Measurements from ENCODE around the gene UFL1. TPM values are rescaled to one million over a fixed set of nuclear protein-coding genes. Genes with fewer than 3 reads are reported as not detected.
A peak's percentile ranks its signal among the peaks of the same experiment; 100 is the strongest.
"Not testable (repeated sequence)": the region's sequence is repeated elsewhere in the genome, so short reads cannot be mapped to it uniquely, and the experiment has no call there.

Gene UFL1
- total and polyA plus RNA-seq, 2 experiments from 2014 or later: 9.0 to 9.9 TPM

- H3K79me2 ChIP-seq (replicated peaks; ENCODE audit: insufficient read depth): not testable (repeated sequence)
These were observed 38.1 kb downstream of the UFL1 start for GRCh38 chr6:96559740-96560139.

GRCh38 chr6:96562886-96563285, 41.3 kb downstream of the UFL1 start, which contains the start of gene FHL5:
TSS of gene FHL5 (plus strand) at chr6:96563128. CDS start at chr6:96603614, 40,486 bp downstream.
- no peaks in the 10 kb centered on the region for H3K79me2 ChIP-seq (replicated peaks; ENCODE audit: insufficient read depth)
- H3K36me3 Mint-ChIP-seq (ENCODE audit: low read depth): no peaks in the 10 kb centered on the region
- H3K27ac ChIP-seq (ENCODE audit: low read depth): no peak within 1 kb of the TSS
- H3K9me2 ChIP-seq (ENCODE audit: insufficient read depth): peaks cover 11% of the 10 kb centered on the region; the same call in 1 of the 2 replicates
- peaks cover 15% of the 10 kb centered on the region; the same call in 2 of the 3 replicates for H3K4me1 Mint-ChIP-seq
- no peak for ATAC-seq
- H3F3A ChIP-seq (replicated peaks; ENCODE audit: low read depth): no peaks in the 10 kb centered on the region
- peak within 1 kb of the TSS; percentile 4 for H2AFZ ChIP-seq
- H3K4me1 ChIP-seq (ENCODE audit: insufficient read depth): peaks cover 16% of the 10 kb centered on the region
- no peaks in the 10 kb centered on the region; the same call in 2 of the 3 replicates for H3K9me3 Mint-ChIP-seq
- no peak within 1 kb of the TSS for H3K4me3 ChIP-seq
- DNase-seq (ENCODE audit: low spot score): no peak
- TF ChIP-seq CTCF (conservative IDR thresholded peaks at IDR 0.05; ENCODE audit: low read depth in 2 of 2): no peak
- TF ChIP-seq NANOG (IDR thresholded peaks at IDR 0.05; ENCODE audit: borderline replicate concordance): no peak
- no peak for TF ChIP-seq CREB1 (CRISPR knock-in tag; IDR thresholded peaks at IDR 0.05; ENCODE audit: low read depth)
- no peak for TF ChIP-seq ZNF114 (CRISPR knock-in tag; IDR thresholded peaks at IDR 0.05)
- no peak for TF ChIP-seq ETS1 (IDR thresholded peaks at IDR 0.05)
- TF ChIP-seq EZH2 (IDR thresholded peaks at IDR 0.05; ENCODE audit: low read depth, unreplicated experiment): no peak
- no peak for TF ChIP-seq STAT1 (IDR thresholded peaks at IDR 0.05; ENCODE audit: unreplicated experiment)
- TF ChIP-seq, protein P1, sequence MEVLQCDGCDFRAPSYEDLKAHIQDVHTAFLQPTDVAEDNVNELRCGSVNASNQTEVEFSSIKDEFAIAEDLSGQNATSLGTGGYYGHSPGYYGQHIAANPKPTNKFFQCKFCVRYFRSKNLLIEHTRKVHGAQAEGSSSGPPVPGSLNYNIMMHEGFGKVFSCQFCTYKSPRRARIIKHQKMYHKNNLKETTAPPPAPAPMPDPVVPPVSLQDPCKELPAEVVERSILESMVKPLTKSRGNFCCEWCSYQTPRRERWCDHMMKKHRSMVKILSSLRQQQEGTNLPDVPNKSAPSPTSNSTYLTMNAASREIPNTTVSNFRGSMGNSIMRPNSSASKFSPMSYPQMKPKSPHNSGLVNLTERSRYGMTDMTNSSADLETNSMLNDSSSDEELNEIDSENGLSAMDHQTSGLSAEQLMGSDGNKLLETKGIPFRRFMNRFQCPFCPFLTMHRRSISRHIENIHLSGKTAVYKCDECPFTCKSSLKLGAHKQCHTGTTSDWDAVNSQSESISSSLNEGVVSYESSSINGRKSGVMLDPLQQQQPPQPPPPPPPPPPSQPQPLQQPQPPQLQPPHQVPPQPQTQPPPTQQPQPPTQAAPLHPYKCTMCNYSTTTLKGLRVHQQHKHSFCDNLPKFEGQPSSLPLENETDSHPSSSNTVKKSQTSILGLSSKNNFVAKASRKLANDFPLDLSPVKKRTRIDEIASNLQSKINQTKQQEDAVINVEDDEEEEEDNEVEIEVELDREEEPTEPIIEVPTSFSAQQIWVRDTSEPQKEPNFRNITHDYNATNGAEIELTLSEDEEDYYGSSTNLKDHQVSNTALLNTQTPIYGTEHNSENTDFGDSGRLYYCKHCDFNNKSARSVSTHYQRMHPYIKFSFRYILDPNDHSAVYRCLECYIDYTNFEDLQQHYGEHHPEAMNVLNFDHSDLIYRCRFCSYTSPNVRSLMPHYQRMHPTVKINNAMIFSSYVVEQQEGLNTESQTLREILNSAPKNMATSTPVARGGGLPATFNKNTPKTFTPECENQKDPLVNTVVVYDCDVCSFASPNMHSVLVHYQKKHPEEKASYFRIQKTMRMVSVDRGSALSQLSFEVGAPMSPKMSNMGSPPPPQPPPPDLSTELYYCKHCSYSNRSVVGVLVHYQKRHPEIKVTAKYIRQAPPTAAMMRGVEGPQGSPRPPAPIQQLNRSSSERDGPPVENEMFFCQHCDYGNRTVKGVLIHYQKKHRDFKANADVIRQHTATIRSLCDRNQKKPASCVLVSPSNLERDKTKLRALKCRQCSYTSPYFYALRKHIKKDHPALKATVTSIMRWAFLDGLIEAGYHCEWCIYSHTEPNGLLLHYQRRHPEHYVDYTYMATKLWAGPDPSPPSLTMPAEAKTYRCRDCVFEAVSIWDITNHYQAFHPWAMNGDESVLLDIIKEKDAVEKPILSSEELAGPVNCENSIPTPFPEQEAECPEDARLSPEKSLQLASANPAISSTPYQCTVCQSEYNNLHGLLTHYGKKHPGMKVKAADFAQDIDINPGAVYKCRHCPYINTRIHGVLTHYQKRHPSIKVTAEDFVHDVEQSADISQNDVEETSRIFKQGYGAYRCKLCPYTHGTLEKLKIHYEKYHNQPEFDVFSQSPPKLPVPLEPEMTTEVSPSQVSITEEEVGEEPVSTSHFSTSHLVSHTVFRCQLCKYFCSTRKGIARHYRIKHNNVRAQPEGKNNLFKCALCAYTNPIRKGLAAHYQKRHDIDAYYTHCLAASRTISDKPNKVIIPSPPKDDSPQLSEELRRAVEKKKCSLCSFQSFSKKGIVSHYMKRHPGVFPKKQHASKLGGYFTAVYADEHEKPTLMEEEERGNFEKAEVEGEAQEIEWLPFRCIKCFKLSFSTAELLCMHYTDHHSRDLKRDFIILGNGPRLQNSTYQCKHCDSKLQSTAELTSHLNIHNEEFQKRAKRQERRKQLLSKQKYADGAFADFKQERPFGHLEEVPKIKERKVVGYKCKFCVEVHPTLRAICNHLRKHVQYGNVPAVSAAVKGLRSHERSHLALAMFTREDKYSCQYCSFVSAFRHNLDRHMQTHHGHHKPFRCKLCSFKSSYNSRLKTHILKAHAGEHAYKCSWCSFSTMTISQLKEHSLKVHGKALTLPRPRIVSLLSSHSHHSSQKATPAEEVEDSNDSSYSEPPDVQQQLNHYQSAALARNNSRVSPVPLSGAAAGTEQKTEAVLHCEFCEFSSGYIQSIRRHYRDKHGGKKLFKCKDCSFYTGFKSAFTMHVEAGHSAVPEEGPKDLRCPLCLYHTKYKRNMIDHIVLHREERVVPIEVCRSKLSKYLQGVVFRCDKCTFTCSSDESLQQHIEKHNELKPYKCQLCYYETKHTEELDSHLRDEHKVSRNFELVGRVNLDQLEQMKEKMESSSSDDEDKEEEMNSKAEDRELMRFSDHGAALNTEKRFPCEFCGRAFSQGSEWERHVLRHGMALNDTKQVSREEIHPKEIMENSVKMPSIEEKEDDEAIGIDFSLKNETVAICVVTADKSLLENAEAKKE (CRISPR knock-in tag; IDR thresholded peaks at IDR 0.05): no peak
- no peak for TF ChIP-seq ZNF331 (CRISPR knock-in tag; IDR thresholded peaks at IDR 0.05; ENCODE audit: low read depth)
- no peak for TF ChIP-seq JUNB (IDR thresholded peaks at IDR 0.05; ENCODE audit: unreplicated experiment)
- no peak within 1 kb of the TSS for H3K4me2 ChIP-seq
- no peak within 1 kb of the TSS for H3K27ac Mint-ChIP-seq
- no peaks in the 10 kb centered on the region for H3K36me3 ChIP-seq (ENCODE audit: insufficient read depth)
- H3K27me3 Mint-ChIP-seq (ENCODE audit: insufficient read depth, low read depth, poor library complexity): no peaks in the 10 kb centered on the region
- H3K27me3 ChIP-seq (ENCODE audit: insufficient read depth): no peaks in the 10 kb centered on the region
- H3K4me3 Mint-ChIP-seq: no peak within 1 kb of the TSS
- no peaks in the 10 kb centered on the region for H4K20me1 ChIP-seq (replicated peaks; ENCODE audit: insufficient read depth)

More at GRCh38 chr6:96559740-96560139, 38.1 kb downstream of the UFL1 start:
- not testable (repeated sequence) for H3K36me3 ChIP-seq (ENCODE audit: insufficient read depth); H3F3A ChIP-seq (replicated peaks; ENCODE audit: low read depth); H3K4me3 ChIP-seq; DNase-seq (ENCODE audit: low spot score); H3K27me3 ChIP-seq (ENCODE audit: insufficient read depth); H3K4me3 Mint-ChIP-seq; ATAC-seq; H3K4me1 ChIP-seq (ENCODE audit: insufficient read depth); H4K20me1 ChIP-seq (replicated peaks; ENCODE audit: insufficient read depth); H3K27ac Mint-ChIP-seq; H3K9me3 Mint-ChIP-seq; H3K4me2 ChIP-seq; H3K27me3 Mint-ChIP-seq (ENCODE audit: insufficient read depth, low read depth, poor library complexity); H3K27ac ChIP-seq (ENCODE audit: low read depth); H3K4me1 Mint-ChIP-seq; H2AFZ ChIP-seq
- peaks cover 11% of the 10 kb centered on the region; the same call in 1 of the 2 replicates for H3K9me2 ChIP-seq (ENCODE audit: insufficient read depth)
- peaks cover 11% of the 10 kb centered on the region for H3K36me3 Mint-ChIP-seq (ENCODE audit: low read depth)

All from GM23338 (cell line).